PFSK-1 (cell line): Measurements from ENCODE around the gene TAS2R41.

Experiments
- FOXP2 ChIP-seq: optimal IDR thresholded peaks from 2 replicates; pipeline ENCODE3; 2011; ENCODE audit warnings: borderline replicate concordance, control low read depth, inconsistent platforms; ENCODE audit not compliant: insufficient read depth; ENCODE audit errors: extremely low read length, extremely low read depth
- POLR2AphosphoS5 ChIP-seq: IDR thresholded peaks from 2 replicates; pipeline ENCODE4 v1.6.1; 2012; ENCODE audit warnings: low read depth, mild to moderate bottlenecking, control low read depth, low read length, moderate library complexity
- SIN3A ChIP-seq: IDR thresholded peaks from 2 replicates; pipeline ENCODE4 v1.6.1; 2012; ENCODE audit warnings: mild to moderate bottlenecking, low read length, moderate library complexity, borderline replicate concordance; ENCODE audit not compliant: insufficient read depth
- TAF1 ChIP-seq: IDR thresholded peaks from 2 replicates; pipeline ENCODE4 v1.6.1; 2012; ENCODE audit warnings: low read length, control low read depth, borderline replicate concordance; ENCODE audit not compliant: insufficient read depth
- TF ChIP-seq, protein P1 (sequence below), 2 experiments: IDR thresholded peaks; 2 replicates each; pipeline versions ENCODE4 v1.6.1 to v1.8.0; 2011 to 2012; ENCODE audit warnings: low read depth in 2 of 2, low read length in 2 of 2, control low read depth in 1 of 2, inconsistent platforms in 1 of 2, mild to moderate bottlenecking in 1 of 2, moderate library complexity in 1 of 2; ENCODE audit not compliant: insufficient read depth in 1 of 2

DNA sequence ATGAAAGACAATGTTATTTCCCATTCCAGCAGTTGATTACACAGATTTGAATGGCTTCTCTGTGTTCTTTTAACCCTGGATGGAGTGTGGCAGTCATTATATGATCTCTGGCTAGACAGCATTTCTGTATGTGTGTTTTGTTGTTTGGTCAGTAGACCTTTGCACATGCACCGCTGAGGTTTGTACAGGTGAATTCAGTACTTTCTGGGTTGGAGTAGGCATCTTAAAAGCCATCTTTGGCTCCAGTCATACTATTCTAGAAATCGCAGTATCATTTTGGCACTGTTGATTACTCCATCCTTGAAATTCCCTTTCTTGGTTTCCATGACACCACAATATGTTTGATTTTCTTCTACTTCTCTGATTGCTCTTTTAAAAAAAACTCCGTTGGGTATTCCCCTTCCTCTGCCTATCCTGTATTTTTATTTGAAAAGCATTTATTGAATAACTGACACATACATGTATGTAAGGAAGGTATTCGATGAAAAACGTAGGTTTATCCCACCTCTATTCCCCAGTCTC is 29.9 kb downstream of the TAS2R41 start:
- TF ChIP-seq SIN3A (no peak), POLR2AphosphoS5 (no peak), TAF1 (no peak), FOXP2 (no peak)
- TF ChIP-seq, protein P1, sequence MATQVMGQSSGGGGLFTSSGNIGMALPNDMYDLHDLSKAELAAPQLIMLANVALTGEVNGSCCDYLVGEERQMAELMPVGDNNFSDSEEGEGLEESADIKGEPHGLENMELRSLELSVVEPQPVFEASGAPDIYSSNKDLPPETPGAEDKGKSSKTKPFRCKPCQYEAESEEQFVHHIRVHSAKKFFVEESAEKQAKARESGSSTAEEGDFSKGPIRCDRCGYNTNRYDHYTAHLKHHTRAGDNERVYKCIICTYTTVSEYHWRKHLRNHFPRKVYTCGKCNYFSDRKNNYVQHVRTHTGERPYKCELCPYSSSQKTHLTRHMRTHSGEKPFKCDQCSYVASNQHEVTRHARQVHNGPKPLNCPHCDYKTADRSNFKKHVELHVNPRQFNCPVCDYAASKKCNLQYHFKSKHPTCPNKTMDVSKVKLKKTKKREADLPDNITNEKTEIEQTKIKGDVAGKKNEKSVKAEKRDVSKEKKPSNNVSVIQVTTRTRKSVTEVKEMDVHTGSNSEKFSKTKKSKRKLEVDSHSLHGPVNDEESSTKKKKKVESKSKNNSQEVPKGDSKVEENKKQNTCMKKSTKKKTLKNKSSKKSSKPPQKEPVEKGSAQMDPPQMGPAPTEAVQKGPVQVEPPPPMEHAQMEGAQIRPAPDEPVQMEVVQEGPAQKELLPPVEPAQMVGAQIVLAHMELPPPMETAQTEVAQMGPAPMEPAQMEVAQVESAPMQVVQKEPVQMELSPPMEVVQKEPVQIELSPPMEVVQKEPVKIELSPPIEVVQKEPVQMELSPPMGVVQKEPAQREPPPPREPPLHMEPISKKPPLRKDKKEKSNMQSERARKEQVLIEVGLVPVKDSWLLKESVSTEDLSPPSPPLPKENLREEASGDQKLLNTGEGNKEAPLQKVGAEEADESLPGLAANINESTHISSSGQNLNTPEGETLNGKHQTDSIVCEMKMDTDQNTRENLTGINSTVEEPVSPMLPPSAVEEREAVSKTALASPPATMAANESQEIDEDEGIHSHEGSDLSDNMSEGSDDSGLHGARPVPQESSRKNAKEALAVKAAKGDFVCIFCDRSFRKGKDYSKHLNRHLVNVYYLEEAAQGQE (IDR thresholded peaks at IDR 0.05; ENCODE audit: insufficient read depth in 1 of 2, low read depth in 2 of 2, low read length in 2 of 2) = no peak
